Cardiac muscle cell (in vitro differentiated cells and primary cell): Measurements from ENCODE around the gene ZRANB3. TPM values are rescaled to one million over a fixed set of nuclear protein-coding genes. Genes with fewer than 3 reads are reported as not detected.

Source experiments
- DNase-seq, 2 donors: peaks; one replicate each; pipeline versions ENCODE4 v3.0.0 to v3.0.0-alpha.2; 2010 to 2017; ENCODE audit warnings: low read depth in 1 of 2, low spot score in 1 of 2
- H3K27ac ChIP-seq: fragments of 200-600 bp; sonication (generic); 2 replicates; pipeline ENCODE4 v1.5.1; 2016
- H3K27me3 ChIP-seq: fragments of 200-600 bp; sonication (generic); 2 replicates; pipeline ENCODE4 v1.6.0; 2016; ENCODE audit warnings: control low read depth
- H3K36me3 ChIP-seq: fragments of 200-600 bp; sonication (generic); 2 replicates; pipeline ENCODE4 v1.5.1; 2016; ENCODE audit warnings: control low read depth
- H3K4me1 ChIP-seq: fragments of 200-600 bp; sonication (generic); 2 replicates; pipeline ENCODE4 v1.8.1; 2017; ENCODE audit warnings: low read depth, mild to moderate bottlenecking, mixed run types
- H3K4me3 ChIP-seq: fragments of 200-600 bp; sonication (generic); 2 replicates; pipeline ENCODE4 v1.5.1; 2016; ENCODE audit warnings: mild to moderate bottlenecking
- H3K9me3 ChIP-seq: fragments of 200-600 bp; sonication (generic); 2 replicates; pipeline ENCODE4 v1.5.1; 2017; ENCODE audit warnings: low read depth, mild to moderate bottlenecking, control low read depth
- polyA plus RNA-seq: library from polyadenylated mRNA; unstranded; fragments of >200 nt; fragmentation: Nextera tagmentation; extraction: Ambion mirVana; gene quantifications from 2 replicates; pipeline ENCODE4 v1.2.1, GENCODE V29; 2016
- total RNA-seq: library from RNA; depleted of rRNA; stranded (reverse); fragments of >200 nt; gene quantifications from 2 replicates; pipeline ENCODE4 v1.2.3, GENCODE V29; 2016
- TF ChIP-seq, protein P1 (sequence below): IDR thresholded peaks from 2 replicates; pipeline ENCODE4 v1.5.1; 2012; ENCODE audit warnings: low read depth, mild to moderate bottlenecking, low read length

The ZRANB3 gene
- total and polyA plus RNA-seq, 2 experiments from 2014 or later, result 3.9 to 8.8 TPM

DNA sequence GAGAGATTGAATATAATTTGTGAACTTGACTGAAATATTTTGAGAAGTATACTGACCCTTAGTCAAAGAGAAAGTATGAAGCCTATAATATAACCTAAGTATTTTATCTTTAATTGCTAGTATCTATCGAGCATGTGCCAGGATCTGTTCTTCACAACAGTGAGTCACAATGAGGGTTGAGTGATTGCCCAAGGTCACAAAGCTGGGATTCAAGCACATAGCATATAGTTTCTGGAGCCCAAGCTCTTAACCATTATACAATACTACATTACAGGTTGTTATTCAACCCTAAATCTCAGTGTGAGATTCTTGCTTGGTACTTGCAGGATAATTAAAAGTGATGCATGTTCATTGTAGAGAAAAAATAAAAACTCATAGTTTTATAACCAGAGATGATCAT lies 381.8 kb downstream of the ZRANB3 start:
- Histone ChIP-seq H3K27ac (peak overlapping the region; percentile 86), H3K36me3 (peaks cover 16% of the 10 kb centered on the region), H3K4me1 (peaks cover 25% of the 10 kb centered on the region), H3K27me3 (no peaks in the 10 kb centered on the region), H3K4me3 (no peak overlapping the region), H3K9me3 (no peaks in the 10 kb centered on the region)
- TF ChIP-seq, protein P1, sequence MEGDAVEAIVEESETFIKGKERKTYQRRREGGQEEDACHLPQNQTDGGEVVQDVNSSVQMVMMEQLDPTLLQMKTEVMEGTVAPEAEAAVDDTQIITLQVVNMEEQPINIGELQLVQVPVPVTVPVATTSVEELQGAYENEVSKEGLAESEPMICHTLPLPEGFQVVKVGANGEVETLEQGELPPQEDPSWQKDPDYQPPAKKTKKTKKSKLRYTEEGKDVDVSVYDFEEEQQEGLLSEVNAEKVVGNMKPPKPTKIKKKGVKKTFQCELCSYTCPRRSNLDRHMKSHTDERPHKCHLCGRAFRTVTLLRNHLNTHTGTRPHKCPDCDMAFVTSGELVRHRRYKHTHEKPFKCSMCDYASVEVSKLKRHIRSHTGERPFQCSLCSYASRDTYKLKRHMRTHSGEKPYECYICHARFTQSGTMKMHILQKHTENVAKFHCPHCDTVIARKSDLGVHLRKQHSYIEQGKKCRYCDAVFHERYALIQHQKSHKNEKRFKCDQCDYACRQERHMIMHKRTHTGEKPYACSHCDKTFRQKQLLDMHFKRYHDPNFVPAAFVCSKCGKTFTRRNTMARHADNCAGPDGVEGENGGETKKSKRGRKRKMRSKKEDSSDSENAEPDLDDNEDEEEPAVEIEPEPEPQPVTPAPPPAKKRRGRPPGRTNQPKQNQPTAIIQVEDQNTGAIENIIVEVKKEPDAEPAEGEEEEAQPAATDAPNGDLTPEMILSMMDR, result no peak
- DNase-seq, result peak in 1 of 2 donors; percentile 62

DNA sequence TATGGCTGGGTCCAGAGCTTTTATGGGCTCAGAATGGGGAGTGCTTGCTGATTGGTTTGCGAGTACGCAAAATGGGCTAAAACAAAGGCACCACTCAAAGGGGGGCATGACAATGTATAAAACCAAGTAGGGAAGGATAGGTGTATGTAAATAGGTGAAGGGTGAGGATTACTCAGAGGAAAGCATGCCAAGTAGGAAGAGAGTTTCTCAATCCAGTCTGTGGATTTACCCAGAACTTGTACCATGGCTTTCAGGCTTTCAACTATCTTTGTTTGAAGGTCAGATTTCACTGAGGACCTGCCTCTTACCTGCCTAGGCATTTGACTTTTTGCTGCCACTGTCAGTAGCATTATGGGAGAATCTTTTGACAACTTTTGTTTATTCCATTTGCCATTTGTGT lies 386.7 kb downstream of the ZRANB3 start:
- Histone ChIP-seq H3K36me3 (peaks cover 2% of the 10 kb centered on the region), H3K4me3 (no peak overlapping the region), H3K27me3 (no peaks in the 10 kb centered on the region), H3K4me1 (peaks cover 3% of the 10 kb centered on the region), H3K9me3 (no peaks in the 10 kb centered on the region), H3K27ac (no peak overlapping the region)
- TF ChIP-seq, protein P1, result no peak
- no peak for DNase-seq

- H3K4me3 ChIP-seq, result no peak overlapping the region
- H3K27me3 ChIP-seq, result no peaks in the 10 kb centered on the region
- H3K27ac ChIP-seq, result no peak overlapping the region
- no peaks in the 10 kb centered on the region for H3K9me3 ChIP-seq
- DNase-seq, result no peak
- TF ChIP-seq, protein P1, result no peak
- no peaks in the 10 kb centered on the region for H3K4me1 ChIP-seq
- H3K36me3 ChIP-seq, result peaks cover 5% of the 10 kb centered on the region
These were observed 388.7 kb downstream of the ZRANB3 start for GRCh38 chr2:135142323-135142722.

GRCh38 chr2:135140606-135141005 lies 390.4 kb downstream of the ZRANB3 start:
- Histone ChIP-seq H3K4me1 (no peaks in the 10 kb centered on the region), H3K9me3 (no peaks in the 10 kb centered on the region), H3K27me3 (no peaks in the 10 kb centered on the region), H3K4me3 (no peak overlapping the region), H3K27ac (no peak overlapping the region), H3K36me3 (peaks cover 16% of the 10 kb centered on the region)
- peak in 1 of 2 donors; percentile 3 for DNase-seq
- TF ChIP-seq, protein P1, result no peak

DNA sequence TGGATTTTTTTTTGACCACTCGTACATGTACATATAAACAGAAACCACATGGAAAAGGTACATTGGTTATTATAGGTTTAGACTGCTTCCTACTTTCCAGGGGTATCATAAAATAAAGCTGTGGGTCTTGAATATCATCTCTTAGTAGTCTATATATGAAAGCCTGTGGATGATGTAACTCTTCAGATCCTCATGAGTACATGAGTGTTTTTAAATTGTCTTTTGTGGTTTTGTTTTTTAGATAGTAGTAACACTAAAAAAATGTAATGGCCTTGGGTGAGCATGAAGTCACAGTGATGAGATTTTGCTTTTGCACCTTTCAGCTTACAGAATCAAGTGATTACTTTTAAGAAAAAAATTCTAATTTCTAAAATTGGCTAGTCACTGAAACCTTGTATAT lies 398.7 kb downstream of the ZRANB3 start:
- TF ChIP-seq, protein P1, result no peak
- Histone ChIP-seq H3K4me3 (no peak overlapping the region), H3K9me3 (no peaks in the 10 kb centered on the region), H3K27ac (no peak overlapping the region), H3K36me3 (peaks cover 64% of the 10 kb centered on the region), H3K4me1 (no peaks in the 10 kb centered on the region), H3K27me3 (no peaks in the 10 kb centered on the region)
- peak in 1 of 2 donors; percentile 43 for DNase-seq

- Histone ChIP-seq H3K27me3 (no peaks in the 10 kb centered on the region), H3K9me3 (no peaks in the 10 kb centered on the region), H3K4me3 (no peak overlapping the region), H3K4me1 (no peaks in the 10 kb centered on the region), H3K27ac (no peak overlapping the region), H3K36me3 (peaks cover 61% of the 10 kb centered on the region)
- TF ChIP-seq, protein P1, result no peak
- DNase-seq, result no peak
These were observed 400.3 kb downstream of the ZRANB3 start for GRCh38 chr2:135130751-135131150.
